GM23338 (cell line): ENCODE results near the gene PTPRO. TPM values are rescaled to one million over a fixed set of nuclear protein-coding genes. Genes with fewer than 3 reads are reported as not detected.

Source experiments
- polyA plus RNA-seq: library from polyadenylated mRNA; unstranded; fragments of >200 nt; fragmentation: Nextera tagmentation; extraction: Ambion mirVana; gene quantifications from 2 replicates; pipeline ENCODE4 v1.2.1, GENCODE V29; 2016
- total RNA-seq: library from RNA; depleted of rRNA; stranded (reverse); fragments of >200 nt; shearing (Covaris generic); gene quantifications from 2 replicates; pipeline ENCODE4 v1.2.3, GENCODE V29; 2014; rRNA removed

Gene PTPRO
- total and polyA plus RNA-seq, 2 experiments from 2014 or later = 1.4 to 1.5 TPM

Other genes with a start within 250 kb of the PTPRO start
- 1.5 and 3.5 TPM in 2 replicates for gene RERG, start 101.1 kb upstream of the PTPRO start, total RNA-seq
- gene RERG, start 101.1 kb upstream of the PTPRO start, polyA plus RNA-seq = 0.99 and 1.1 TPM in 2 replicates